Non-pigmented ciliary epithelial cell (primary cell): ENCODE measurements around the gene ABLIM1.
"Not testable (repeated sequence)": the region's sequence is repeated elsewhere in the genome, so short reads cannot be mapped to it uniquely, and the experiment has no call there.

Experiments
- DNase-seq: peaks from one replicate; pipeline ENCODE4 v3.0.0-alpha.2; 2010; ENCODE audit warnings: low read depth

ABLIM1 gene

DNA sequence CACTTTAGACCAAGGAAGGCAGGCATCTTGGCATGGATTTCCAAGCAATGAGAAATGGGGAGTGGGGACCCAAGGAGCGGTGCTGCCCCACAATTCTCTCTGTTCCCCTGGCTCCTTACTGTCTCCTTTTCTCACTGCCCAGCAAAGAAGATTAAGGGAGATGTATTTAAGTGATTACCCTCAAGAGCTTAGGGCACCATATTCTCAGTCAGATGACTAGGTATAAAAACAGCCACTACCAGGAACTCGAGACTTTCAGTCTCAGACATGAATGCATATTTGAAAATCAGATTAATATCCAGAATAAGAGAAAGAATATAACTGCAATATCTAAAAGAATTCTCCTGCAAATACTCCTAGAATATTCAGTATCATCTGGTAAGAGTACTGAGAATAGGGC lies at the start of gene ABLIM1:
ABLIM1 (minus strand) TSS at position 101 of the 400 bp plus-strand sequence; CDS start at position 26, 75 bp downstream.
- DNase-seq, result no peak

DNA sequence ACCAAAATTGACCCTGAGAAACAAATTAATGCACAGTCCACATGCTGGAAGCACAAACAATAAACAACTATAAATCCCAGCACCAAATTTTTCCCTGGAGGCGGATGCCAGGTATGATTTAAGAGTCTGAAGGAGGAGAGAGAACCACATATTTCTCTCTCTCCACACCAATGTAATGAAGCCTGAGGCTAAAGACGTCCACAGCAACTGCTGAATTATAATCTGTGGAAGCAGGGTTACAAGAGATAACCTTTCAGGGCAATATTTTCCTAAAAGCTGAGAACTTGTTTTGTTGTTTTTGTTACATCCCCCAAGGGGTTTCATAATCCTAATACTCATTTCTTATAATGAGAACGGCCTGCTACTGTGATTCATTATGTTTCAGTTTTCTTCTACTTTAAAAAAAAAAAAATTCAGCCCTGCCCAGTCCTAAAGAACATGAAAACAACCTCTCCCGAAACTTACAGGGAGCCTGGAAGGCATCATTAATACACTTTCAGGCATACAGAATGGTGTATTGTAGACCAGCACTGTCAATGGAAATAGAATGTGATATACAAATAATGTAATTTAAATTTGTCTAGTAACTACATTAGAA lies 48.5 kb upstream of the ABLIM1 start:
- DNase-seq, result no peak

DNA sequence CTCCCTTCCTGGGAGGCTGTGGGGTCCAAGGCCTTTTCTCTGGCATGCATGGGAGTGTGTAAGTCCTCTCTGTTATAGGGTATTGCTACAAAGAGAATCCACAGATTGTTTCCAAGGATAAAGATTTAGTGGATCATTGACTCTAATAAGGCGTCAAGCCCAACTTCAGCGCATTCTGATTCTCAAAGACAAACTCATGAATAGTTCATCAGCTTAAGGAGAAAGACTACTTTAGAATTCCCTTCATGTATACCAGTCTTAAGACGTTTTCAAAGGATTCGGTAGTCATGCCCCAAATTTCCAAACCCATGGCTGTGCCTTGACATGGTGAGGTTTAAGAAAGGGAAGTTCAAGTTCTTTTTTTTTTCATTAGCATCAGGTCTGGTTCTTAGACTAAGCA lies 46.6 kb upstream of the ABLIM1 start:
- no peak for DNase-seq

DNA sequence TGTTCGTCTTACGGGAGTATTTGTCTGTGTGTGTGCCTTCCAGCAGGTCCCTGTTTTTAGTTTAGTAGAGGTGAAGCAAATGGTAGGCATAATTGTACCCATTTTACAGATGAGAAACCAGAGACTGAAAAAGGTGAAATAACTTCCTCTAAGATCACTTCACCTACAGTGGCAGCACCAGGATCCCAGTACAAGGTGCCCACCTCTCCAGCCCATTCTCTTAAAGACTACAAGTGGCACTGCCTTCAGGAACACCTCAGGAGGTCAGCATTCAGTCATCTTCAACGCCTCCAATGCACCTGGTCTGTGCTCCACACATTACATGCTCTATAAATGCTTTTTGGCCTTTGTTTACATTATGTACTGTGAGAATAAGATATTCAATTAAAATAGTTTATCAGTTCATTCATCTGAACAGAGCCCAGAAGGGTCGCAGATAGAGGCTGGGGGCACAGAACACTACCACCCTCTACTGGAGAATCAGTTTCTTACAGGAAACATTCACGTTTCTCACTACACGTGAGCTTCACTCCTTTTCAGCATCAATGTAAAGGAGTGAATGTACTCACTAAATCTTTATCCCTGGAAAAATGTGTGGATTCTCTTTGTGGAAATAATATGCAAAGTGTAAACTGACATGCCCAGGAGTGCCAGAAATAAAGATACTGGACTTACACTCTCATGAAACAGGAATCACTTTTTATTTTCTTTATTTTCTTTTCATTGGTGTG lies 45.5 kb upstream of the ABLIM1 start:
- no peak for DNase-seq

DNA sequence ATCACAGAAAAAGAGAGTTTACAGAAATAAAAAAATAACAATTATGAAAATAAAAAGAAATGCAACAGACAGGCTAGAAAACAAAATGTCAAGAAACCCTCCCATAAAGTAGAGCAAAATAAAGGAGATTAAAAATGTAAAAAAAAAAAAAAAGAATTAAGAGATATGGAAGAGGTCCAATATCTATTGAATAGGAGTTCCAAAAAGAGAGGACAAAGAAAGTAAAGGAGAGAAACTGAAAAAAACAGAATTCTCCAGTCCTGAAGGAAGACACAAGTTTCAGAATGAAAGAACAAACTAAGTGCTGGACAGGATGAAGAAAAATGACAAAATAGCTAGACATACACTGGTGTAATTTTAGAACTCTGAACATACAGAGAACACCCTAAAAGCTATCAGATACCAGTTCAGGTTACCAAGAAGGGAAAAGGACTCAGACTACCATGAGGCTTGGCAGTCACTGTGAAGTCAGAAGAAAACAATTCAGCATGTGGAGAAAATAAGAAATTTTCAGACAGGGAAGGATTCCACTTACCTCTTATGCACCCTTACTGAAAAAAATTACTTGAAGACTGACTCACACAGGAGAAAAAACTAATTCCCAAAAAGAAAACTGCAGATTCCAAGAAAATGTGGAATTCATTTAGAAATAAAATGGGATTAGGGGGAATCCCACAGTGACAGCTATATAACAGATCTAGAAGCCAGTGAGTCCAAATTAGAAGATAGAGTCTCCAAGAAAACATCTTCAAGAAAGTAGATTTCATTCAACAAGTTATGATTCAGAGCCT lies 40.4 kb upstream of the ABLIM1 start:
- DNase-seq, result no peak

DNA sequence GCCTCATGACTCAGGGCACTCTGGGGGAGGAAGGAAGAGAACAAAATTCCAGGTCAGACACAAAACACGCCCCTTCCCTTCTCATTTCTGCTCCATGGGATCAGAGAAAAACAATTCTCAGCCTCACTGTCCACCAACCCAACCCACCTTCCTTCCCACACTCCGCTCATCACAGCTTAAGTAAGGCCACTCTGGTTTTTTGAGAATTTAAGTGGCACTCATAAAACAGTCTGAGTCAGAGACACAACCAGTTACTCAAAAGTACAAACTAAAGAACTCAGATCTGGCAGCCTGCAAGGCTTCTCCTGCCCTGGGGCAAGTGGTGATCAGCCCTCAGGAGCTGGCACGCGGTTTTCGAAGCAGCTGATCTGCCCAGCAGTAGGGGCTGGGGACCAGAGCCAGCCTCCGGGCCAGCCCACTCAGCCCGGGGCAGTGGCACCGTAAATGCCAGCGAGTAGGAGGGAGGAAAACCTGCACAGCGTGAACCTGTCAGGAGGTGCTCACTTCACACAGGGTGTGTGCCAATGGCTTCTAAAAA lies 39.1 kb upstream of the ABLIM1 start:
- peak; percentile 40 for DNase-seq

DNA sequence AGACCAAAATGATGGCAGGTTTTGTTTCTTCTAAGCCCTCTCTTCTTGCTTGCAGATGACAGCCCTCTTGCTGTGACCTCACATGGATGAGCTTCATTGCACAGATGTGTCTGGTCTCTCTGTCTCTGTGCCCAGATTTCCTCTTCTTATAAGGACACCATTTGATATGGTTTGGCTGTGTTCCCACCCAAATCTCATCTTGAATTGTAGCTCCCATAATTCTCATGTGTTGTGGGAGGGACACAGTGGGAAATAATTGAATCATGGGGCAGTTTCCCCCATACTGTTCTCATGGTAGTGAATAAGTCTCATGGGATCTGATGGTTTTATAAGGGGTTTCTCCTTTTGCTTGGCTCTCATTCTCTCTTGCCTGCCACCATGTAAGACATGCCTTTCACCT lies 38.2 kb upstream of the ABLIM1 start:
- not testable (repeated sequence) for DNase-seq

DNA sequence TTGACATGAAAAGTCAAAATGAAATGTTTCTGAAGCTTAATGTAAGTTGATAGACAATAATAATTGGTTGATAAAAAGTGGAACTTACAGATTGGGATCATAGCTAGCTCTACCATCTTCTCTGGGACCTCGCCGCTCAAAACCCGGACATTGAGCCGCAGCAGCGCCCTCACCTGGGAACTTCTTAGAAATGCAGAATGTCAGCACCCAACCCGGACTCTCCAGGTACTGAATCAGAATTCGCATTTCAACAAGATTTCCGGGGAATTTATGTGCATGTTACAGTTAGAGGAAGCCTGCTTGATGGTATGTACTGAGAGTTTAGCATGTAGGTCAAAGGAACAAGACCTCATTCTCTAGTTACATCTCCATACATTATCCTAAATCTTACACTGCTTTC lies 36.7 kb upstream of the ABLIM1 start:
- DNase-seq, result no peak

DNA sequence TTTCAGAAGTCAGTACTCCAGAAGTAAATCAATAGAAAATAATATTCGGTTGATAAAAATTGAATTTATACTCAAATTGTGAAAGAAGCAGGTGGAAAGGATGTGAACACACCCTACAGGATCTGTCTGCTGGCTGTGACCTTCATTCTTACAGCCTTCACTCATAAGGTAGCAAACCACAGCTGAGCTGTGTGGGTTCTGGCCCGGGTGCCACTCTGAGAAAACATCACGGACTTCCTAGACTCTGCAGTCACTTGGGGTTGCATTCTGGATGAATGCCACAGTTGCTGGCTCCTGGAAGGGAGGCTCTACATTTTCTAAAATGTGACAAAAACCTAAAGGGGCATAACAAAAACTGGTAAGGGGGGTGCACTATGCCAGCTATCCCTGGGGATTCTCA lies 36.0 kb upstream of the ABLIM1 start:
- no peak for DNase-seq

DNA sequence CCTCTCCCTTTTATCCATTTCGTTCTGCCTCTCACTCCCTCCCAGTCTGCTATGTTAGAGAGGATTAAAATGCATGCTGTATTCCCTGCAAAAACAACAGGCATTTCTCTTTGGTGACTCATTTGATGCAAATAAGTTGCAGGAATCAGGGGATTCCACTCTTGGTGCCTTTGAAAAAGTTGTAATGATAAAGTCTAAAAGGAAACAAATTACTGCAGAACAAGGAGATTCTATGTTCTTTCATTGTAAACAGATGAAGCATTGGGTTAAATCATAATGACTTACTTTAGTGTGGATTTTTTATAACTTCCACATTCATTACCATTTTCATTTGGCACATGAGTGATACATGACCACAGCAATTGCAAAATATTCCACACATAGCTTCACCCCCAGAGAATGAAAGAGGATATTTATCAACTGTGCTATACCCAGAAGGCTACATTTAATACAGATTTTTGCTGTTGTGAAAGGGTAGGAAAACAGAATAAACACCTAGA lies 33.4 kb upstream of the ABLIM1 start:
- no peak for DNase-seq

DNA sequence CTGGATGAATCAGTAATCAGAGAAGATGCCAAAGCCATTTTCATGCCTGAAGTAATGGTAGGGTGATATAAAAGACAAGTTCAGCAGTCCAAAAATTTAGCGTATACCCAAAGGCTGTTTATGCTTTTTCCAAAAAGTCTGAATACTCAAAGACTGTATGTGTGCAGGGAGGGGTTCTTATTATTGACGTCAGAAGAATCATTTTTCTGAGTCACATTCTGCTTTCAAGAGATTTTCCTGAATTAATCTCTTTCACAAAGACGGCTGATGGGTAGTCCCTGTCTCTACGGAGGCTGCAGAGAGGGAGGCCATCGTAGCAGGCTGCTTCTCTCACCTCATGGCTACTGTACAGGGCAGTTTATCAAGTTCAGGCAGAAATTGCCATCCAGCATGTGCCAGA lies 30.7 kb upstream of the ABLIM1 start:
- DNase-seq, result no peak

DNA sequence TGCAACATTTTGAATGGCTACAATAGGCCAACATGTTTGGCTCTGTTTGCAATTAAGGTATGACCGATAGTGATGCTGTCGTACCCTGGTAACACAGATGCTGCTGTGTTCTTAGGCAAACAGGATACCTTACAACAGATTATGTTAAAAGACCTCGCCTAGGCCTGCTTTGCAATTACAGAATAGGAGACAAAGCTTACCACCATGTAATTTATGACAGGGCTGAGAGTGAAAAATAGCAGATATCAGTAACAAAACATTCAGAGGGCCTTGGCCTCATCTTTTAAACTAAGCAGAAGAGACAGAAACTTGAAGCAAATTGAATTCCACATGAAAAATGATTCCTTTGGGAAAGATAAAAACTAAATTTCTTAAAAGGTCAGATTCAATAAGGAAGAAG lies 29.4 kb upstream of the ABLIM1 start:
- no peak for DNase-seq

DNA sequence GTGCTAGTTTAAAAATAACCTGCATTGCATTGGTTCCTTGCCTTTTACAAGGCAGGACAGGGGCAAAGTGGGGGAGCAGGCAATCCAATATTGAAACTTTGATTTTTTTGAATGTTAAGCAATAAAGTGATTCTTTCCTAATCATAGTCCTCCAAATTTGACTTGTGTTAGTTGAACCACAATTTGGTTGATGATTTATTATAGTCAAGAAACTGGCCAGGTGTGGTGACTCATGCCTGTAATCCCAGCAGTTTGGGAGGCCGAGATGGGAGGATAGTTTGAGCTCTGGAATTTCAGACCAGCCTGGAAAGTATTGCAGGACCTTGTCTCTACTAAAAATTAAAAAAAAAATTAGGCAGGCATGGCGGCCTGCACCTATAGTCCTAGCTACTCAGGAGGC lies 27.9 kb upstream of the ABLIM1 start:
- no peak for DNase-seq

DNA sequence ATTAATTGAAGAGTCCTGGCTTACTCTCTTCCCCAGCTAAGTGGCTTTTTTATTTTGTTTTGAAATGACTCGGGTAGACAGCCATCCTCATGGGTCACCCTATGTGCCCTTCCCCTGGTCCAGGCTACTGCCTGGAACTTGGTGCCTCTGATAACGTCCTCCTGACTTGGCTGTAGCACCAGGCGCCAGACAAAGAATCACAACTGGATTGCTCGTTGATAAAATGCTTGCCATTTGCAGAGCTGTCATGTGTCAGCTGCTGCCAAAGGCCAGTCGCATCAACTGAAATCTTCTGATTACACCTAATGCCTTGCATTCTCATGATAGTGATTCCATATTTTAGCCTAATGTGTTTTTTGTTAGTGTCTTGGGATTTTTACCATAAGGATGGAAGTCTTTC lies 27.4 kb upstream of the ABLIM1 start:
- no peak for DNase-seq

DNA sequence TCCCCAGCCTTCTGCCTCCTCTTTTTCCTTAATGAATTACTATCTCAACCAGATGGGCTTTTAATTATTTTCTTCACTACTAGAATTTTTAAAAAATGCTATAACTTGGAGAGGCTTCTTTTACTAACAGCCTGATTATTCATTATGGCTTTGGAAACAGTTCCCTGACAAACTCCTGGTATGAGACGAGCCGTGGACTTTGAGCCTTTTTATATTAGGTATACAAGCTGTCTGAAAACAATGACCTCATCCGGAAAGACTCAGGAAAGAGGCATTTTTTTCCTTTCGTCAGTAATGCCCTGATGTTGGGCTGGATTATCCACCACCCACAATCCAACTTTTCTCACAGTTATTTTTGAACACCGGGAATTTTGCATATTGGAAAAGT lies 26.7 kb upstream of the ABLIM1 start:
- peak; percentile 67 for DNase-seq

DNA sequence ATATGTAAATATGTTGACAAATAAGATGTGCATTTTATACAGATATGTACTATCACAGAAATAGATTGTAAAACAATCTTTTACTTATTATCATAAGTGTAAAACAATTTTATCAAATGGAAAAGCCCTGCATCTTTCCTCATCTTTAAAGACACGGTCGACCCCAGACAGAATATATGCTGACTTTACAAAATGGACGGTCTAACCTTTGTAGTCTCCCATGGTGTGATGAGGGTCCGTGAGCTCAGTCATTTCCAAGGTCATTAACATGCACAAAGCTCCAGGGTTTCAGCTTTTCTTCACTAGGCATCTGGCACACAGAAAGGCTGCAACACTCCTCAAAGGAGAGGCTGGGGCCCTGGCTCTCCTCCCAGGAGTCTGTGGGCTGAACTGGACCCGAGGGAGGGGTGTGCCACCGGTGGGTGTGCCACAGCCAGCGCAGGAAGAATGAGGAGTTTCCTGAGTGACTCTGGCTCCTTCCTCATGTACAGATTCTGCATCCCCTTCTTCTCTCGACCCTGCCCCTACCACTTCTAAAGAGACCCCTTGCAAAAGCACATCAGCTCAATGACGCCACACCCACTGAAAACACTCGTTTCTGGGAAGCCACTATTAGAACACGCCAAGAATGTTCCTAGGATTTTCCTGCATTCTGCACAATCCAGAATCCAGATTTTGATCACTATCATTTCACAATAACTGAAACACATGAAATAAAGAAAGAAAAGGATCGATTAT lies 26.2 kb upstream of the ABLIM1 start:
- DNase-seq, result no peak

DNA sequence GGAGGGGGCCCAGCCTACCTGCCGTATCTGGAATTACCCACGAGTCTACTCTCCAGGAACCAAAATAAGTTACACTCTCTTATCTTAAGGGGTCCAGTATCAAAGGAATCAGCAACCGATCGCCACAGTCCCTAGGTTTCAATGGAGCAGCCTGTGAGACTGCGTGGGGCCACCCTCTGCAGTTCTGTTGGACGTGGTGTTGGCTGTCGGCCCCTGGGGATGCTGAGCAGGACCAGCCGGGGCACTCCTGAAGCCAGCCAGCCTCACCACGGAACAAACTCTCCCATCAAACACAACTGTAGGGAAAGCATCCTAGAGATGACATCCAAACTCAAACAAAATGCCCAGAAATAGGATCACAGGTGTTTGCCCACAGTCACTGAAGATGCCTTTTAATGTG lies 25.5 kb upstream of the ABLIM1 start:
- DNase-seq, result no peak

DNA sequence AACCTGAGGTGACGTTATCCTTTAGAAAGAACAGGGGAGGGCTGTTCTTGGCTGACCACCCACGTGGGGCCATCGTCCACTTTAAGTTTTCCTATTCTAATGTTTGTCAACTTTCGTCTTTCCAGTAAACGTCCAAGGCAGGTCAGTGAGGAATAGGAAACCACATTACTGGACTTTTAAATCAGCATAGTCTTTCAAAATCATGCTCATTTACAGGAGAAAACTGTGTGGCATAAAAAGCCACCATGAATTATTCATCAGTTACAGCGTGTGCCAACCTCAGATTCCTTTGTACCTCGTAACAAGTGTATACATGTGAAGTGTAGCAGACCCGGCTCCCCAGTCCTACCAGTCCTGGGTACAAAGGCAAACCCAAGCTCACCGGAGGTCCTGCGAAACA lies 25.1 kb upstream of the ABLIM1 start:
- no peak for DNase-seq

DNA sequence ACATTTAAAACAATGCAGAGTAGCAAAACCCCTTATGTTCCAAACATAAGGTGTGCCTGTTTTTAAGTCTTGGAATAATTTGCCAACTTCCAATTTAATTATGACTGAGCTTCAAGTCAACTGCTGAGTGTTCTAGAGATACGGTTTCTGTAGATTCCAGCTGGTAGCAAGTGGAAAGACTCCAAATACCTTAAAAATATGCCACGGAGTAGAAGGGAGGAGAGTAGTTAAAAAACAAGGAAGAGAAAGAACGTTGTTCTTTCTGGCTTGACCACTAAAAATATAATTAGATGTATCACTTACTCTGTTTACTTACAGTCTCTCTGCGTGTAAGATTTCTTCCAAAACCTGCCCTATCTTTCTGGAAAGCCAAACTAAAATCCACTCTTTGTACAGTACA lies 24.5 kb upstream of the ABLIM1 start:
- no peak for DNase-seq

DNA sequence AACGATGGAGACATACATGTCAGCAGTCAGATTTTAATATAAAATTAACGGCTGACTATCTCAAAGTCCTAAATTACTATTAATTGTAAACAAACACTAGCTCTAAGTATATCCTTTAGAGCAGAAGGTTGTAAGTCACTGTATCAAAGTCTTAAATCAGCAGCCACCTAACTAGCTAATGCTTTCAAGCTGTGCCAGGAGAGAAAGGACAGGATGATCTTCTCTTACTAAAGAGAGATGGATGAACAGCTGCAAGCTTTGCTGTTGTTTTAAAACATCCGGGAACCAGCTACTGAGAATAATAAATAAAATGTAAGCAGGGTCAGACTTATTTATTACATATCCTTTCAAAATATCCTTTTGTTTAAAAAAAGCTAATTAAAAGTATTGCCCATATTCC lies 24.0 kb upstream of the ABLIM1 start:
- DNase-seq, result no peak

DNA sequence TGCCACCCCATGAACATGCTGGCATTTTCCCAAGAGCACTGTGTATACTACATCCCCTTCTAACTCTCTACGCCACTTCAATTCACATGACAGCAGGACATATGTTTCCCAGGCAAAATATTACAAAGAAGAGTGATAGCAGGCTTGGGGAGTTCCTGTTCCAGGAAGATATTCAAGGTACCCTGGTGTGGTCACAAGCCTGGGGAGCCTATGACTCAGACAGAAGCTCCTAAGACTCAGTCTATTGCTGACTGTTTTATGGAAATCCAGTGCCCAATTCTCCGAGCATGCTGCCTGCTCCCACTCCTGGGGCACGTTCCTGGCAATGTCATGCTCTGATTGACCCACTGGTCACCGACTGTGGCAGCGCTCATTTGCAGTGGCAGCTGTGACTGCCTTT lies 23.5 kb upstream of the ABLIM1 start:
- DNase-seq, result no peak

DNA sequence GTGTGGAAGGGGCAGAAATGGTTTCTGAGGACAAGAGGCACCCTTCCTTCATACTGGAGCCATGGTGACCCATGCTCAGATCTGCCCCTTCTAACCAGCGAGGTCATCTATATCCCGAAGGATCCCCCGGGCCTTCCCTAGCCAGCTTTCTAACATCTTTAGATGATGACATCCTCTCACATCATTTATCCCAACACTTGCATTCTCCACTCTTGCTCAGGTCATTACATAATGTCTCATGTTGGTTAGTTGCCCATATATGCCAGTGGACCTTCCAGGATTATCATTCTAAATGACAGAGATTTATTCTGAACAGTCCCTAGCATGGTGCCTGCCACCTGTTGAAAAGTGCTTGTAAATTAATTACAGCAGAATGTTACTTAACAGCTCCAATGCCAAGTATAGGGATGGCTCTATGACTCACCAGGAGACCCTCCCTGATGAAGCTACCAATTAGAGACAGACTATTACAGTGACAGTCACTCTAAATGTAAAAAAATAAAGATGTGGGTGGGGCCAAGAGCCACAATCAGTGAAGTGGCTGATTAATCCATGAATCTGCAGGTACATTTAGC lies 22.6 kb upstream of the ABLIM1 start:
- DNase-seq, result no peak
